Mucosa of rectum (tissue), 2 donors: ENCODE measurements around the gene PREB.

ENCODE experiments used
- H3K27ac ChIP-seq, 2 donors: one replicate each; pipeline ENCODE4 v1.7.0; 2013; ENCODE audit warnings: inconsistent platforms in 2 of 2, low read depth in 2 of 2, low read length in 2 of 2
- H3K27me3 ChIP-seq, 2 donors: one replicate each; pipeline ENCODE4 v1.7.0; 2013; ENCODE audit warnings: low read length in 2 of 2; ENCODE audit not compliant: control insufficient read depth in 2 of 2, insufficient read depth in 2 of 2
- H3K36me3 ChIP-seq, 2 donors: one replicate each; pipeline ENCODE4 v1.7.0; 2013; ENCODE audit warnings: low read length in 2 of 2; ENCODE audit not compliant: control insufficient read depth in 2 of 2, insufficient read depth in 2 of 2
- H3K4me1 ChIP-seq, 2 donors: one replicate each; pipeline ENCODE4 v1.7.0; 2013; ENCODE audit warnings: low read length in 2 of 2, mild to moderate bottlenecking in 1 of 2; ENCODE audit not compliant: control insufficient read depth in 2 of 2, insufficient read depth in 2 of 2
- H3K4me3 ChIP-seq, 2 donors: one replicate each; pipeline ENCODE4 v1.7.0; 2013; ENCODE audit warnings: low read length in 2 of 2
- H3K9ac ChIP-seq, 2 donors: one replicate each; pipeline ENCODE4 v1.7.0; 2013; ENCODE audit warnings: low read length in 2 of 2, low read depth in 1 of 2, mild to moderate bottlenecking in 1 of 2
- H3K9me3 ChIP-seq, 2 donors: one replicate each; pipeline ENCODE4 v1.7.0; 2013; ENCODE audit warnings: low read length in 2 of 2; ENCODE audit not compliant: control insufficient read depth in 2 of 2
- donor health status: healthy.
- donor health status: Normal muscosa, but diverticular disease.

The PREB gene

GRCh38 chr2:27082773-27083409 is 51.5 kb downstream of the PREB start:
- H3K27ac ChIP-seq = no peak overlapping the region
- H3K4me1 ChIP-seq = peaks cover 34 to 37% of the 10 kb centered on the region in 2 donors
- H3K9ac ChIP-seq = no peak overlapping the region
- H3K4me3 ChIP-seq = no peak overlapping the region
- H3K36me3 ChIP-seq = no peaks in the 10 kb centered on the region
- no peaks in the 10 kb centered on the region for H3K27me3 ChIP-seq
- H3K9me3 ChIP-seq = no peaks in the 10 kb centered on the region

GRCh38 chr2:27081984-27082772 is 52.3 kb downstream of the PREB start:
- Histone ChIP-seq H3K36me3 (no peaks in the 10 kb centered on the region), H3K4me1 (peaks cover 29 to 33% of the 10 kb centered on the region in 2 donors), H3K9me3 (no peaks in the 10 kb centered on the region), H3K27ac (peak overlapping the region in 1 of 2 donors; percentile 93), H3K4me3 (peak overlapping the region in 1 of 2 donors; percentile 72), H3K27me3 (no peaks in the 10 kb centered on the region), H3K9ac (no peak overlapping the region)
